H1 (cell line): Measurements from ENCODE around the gene ADAMTSL2. TPM values are rescaled to one million over a fixed set of nuclear protein-coding genes. Genes with fewer than 3 reads are reported as not detected.

Experiments used
- CTCF ChIA-PET: fragments of 300-600 bp; sonication (Branson Sonifier 250); formaldehyde crosslinking; loops from one replicate; lab custom pipeline; 2021; ENCODE audit not compliant: partially characterized antibody; lab: Charles Lee
- POLR2A ChIA-PET: fragments of 300-600 bp; sonication (Branson Sonifier 250); formaldehyde crosslinking; loops from one replicate; lab custom pipeline; 2021; ENCODE audit warnings: inconsistent platforms; ENCODE audit not compliant: partially characterized antibody; lab: Charles Lee
- DNase-seq, 2 experiments: peaks; one replicate each; pipeline versions ENCODE4 v3.0.0 to v3.0.0-alpha.2; 2010 to 2022; ENCODE audit warnings: low spot score in 2 of 2, low read depth in 1 of 2, mixed read lengths in 1 of 2
- FAIRE-seq: peaks from 2 replicates; lab custom pipeline; 2011; peaks lifted over from hg19 to GRCh38; lab: Jason Lieb, UNC
- H2AFZ ChIP-seq: 2 replicates; pipeline ENCODE4 v1.8.1; 2012; ENCODE audit warnings: low read length, inconsistent platforms
- H2AK5ac ChIP-seq: 2 replicates; pipeline ENCODE4 v1.6.1; 2013; ENCODE audit warnings: low read depth, low read length
- H2BK120ac ChIP-seq: replicated peaks from 2 replicates; pipeline ENCODE3; 2013; ENCODE audit warnings: low read depth, low read length, inconsistent platforms
- H2BK12ac ChIP-seq: 2 replicates; pipeline ENCODE4 v1.6.1; 2013; ENCODE audit warnings: low read depth, low read length
- H2BK15ac ChIP-seq: 2 replicates; pipeline ENCODE4 v1.6.1; 2013; ENCODE audit warnings: low read length
- H2BK20ac ChIP-seq: 2 replicates; pipeline ENCODE4 v1.6.1; 2013; ENCODE audit warnings: low read length
- H2BK5ac ChIP-seq: 2 replicates; pipeline ENCODE4 v1.6.1; 2013; ENCODE audit warnings: low read depth, low read length
- H3K14ac ChIP-seq: 2 replicates; pipeline ENCODE4 v1.6.1; 2013; ENCODE audit warnings: inconsistent platforms; ENCODE audit not compliant: insufficient read length
- H3K18ac ChIP-seq: 2 replicates; pipeline ENCODE4 v1.6.1; 2013; ENCODE audit warnings: low read length; ENCODE audit errors: extremely low read depth
- H3K23ac ChIP-seq: 2 replicates; pipeline ENCODE4 v1.6.1; 2013; ENCODE audit warnings: inconsistent platforms; ENCODE audit not compliant: insufficient read length
- H3K23me2 ChIP-seq: 2 replicates; pipeline ENCODE4 v1.6.1; 2013; ENCODE audit warnings: low read depth, low read length
- H3K27ac ChIP-seq: 2 replicates; pipeline ENCODE4 v1.6.1; 2011; ENCODE audit warnings: low read depth, low read length, inconsistent platforms
- H3K27me3 ChIP-seq, 4 experiments: replicated peaks in 1 of 4; 1 replicate in 1 of 4; 2 replicates in 3 of 4; pipeline versions ENCODE4 v1.6.1 to v1.8.1; 2011 to 2013; ENCODE audit warnings: low read length in 3 of 4, mild to moderate bottlenecking in 3 of 4, inconsistent platforms in 2 of 4, mixed read lengths in 2 of 4, moderate library complexity in 1 of 4; ENCODE audit not compliant: control insufficient read depth in 3 of 4, insufficient read depth in 3 of 4; ENCODE audit errors: extremely low read depth in 1 of 4
- H3K36me3 ChIP-seq, 4 experiments: 2 replicates each; pipeline versions ENCODE4 v1.6.1 to v1.8.1; 2011 to 2013; ENCODE audit warnings: mild to moderate bottlenecking in 4 of 4, low read length in 3 of 4, moderate library complexity in 2 of 4, control low read depth in 1 of 4, inconsistent platforms in 1 of 4; ENCODE audit not compliant: insufficient read depth in 4 of 4, control insufficient read depth in 2 of 4
- H3K4ac ChIP-seq: replicated peaks from 2 replicates; pipeline ENCODE3; 2013; ENCODE audit warnings: low read length, low read depth, mixed read lengths, inconsistent platforms; ENCODE audit not compliant: insufficient read length
- H3K4me1 ChIP-seq, 4 experiments: replicated peaks in 1 of 4; 1 replicate in 1 of 4; 2 replicates in 3 of 4; pipeline versions ENCODE4 v1.6.1 to v1.8.1; 2011 to 2013; ENCODE audit warnings: low read length in 3 of 4, inconsistent platforms in 2 of 4, mixed read lengths in 1 of 4; ENCODE audit not compliant: insufficient read depth in 4 of 4, control insufficient read depth in 3 of 4
- H3K4me2 ChIP-seq, 2 experiments: 2 replicates each; pipeline versions ENCODE4 v1.6.1 to v1.8.1; 2011 to 2013; ENCODE audit warnings: low read depth in 2 of 2, low read length in 2 of 2, control low read depth in 1 of 2, inconsistent platforms in 1 of 2, mild to moderate bottlenecking in 1 of 2; ENCODE audit not compliant: insufficient read depth in 1 of 2
- H3K4me3 ChIP-seq, 4 experiments: fragments of 200-600, 300-600 bp in 1 of 4; sonication (generic), shearing (Covaris generic), sonication (Bioruptor Twin) in 1 of 4; 2 replicates each; pipeline versions ENCODE4 v1.5.1 to v1.8.1; 2011 to 2016; ENCODE audit warnings: low read length in 4 of 4, low read depth in 3 of 4, control low read depth in 2 of 4, inconsistent platforms in 2 of 4, mild to moderate bottlenecking in 2 of 4, mixed read lengths in 1 of 4, moderate library complexity in 1 of 4; ENCODE audit not compliant: insufficient read depth in 2 of 4; ENCODE audit errors: extremely low read depth in 1 of 4
- H3K56ac ChIP-seq: replicated peaks from 2 replicates; pipeline ENCODE3; 2013; ENCODE audit warnings: low read depth, mild to moderate bottlenecking, mixed read lengths, low read length, inconsistent platforms; ENCODE audit not compliant: insufficient read length
- H3K79me1 ChIP-seq: 2 replicates; pipeline ENCODE4 v1.6.1; 2013; ENCODE audit warnings: low read depth, low read length, control low read depth
- H3K79me2 ChIP-seq, 2 experiments: 2 replicates each; pipeline versions ENCODE4 v1.6.1 to v1.8.1; 2012 to 2013; ENCODE audit warnings: low read length in 2 of 2, mild to moderate bottlenecking in 2 of 2, inconsistent platforms in 1 of 2; ENCODE audit not compliant: insufficient read depth in 2 of 2, control insufficient read depth in 1 of 2
- H3K9ac ChIP-seq, 4 experiments: replicated peaks in 1 of 4; 1 replicate in 1 of 4; 2 replicates in 3 of 4; pipeline versions ENCODE4 v1.6.1 to v1.8.1; 2011 to 2013; ENCODE audit warnings: low read depth in 3 of 4, low read length in 3 of 4, control low read depth in 2 of 4, mild to moderate bottlenecking in 2 of 4, moderate library complexity in 2 of 4, inconsistent platforms in 1 of 4; ENCODE audit errors: extremely low read depth in 1 of 4
- H3K9me3 ChIP-seq, 2 experiments: 2 replicates each; pipeline versions ENCODE4 v1.6.1 to v1.8.1; 2012 to 2013; ENCODE audit warnings: mild to moderate bottlenecking in 2 of 2, moderate library complexity in 2 of 2, control low read depth in 1 of 2, inconsistent platforms in 1 of 2, low read depth in 1 of 2, low read length in 1 of 2, mixed read lengths in 1 of 2; ENCODE audit not compliant: insufficient read depth in 2 of 2
- H4K20me1 ChIP-seq, 2 experiments: replicated peaks in 1 of 2; 2 replicates each; pipeline versions ENCODE3 to v1.8.1; 2011 to 2013; ENCODE audit warnings: inconsistent platforms in 2 of 2, low read length in 2 of 2, mild to moderate bottlenecking in 1 of 2; ENCODE audit not compliant: insufficient read depth in 2 of 2, control insufficient read depth in 1 of 2
- H4K5ac ChIP-seq: 2 replicates; pipeline ENCODE4 v1.6.1; 2013; ENCODE audit warnings: low read length, low read depth, mixed read lengths, inconsistent platforms; ENCODE audit not compliant: insufficient read length
- H4K8ac ChIP-seq: 2 replicates; pipeline ENCODE4 v1.8.0; 2013; ENCODE audit warnings: mild to moderate bottlenecking, moderate library complexity, low read length, inconsistent platforms; ENCODE audit not compliant: insufficient read depth; ENCODE audit errors: extremely low read depth
- H4K91ac ChIP-seq: replicated peaks from 2 replicates; pipeline ENCODE3; 2013; ENCODE audit warnings: low read length, mixed read lengths, inconsistent platforms; ENCODE audit not compliant: insufficient read length
- ATF3 ChIP-seq: IDR thresholded peaks from 2 replicates; pipeline ENCODE4 v1.6.1; 2011; ENCODE audit warnings: low read depth, mild to moderate bottlenecking, low read length; ENCODE audit not compliant: insufficient read depth
- BCL11A ChIP-seq, 2 experiments: IDR thresholded peaks; one replicate each; pipeline ENCODE4 v1.6.1; 2011; ENCODE audit warnings: low read depth in 2 of 2, low read length in 2 of 2, mild to moderate bottlenecking in 2 of 2
- BRCA1 ChIP-seq: IDR thresholded peaks from 2 replicates; pipeline ENCODE4 v1.6.1; 2012; ENCODE audit warnings: low read depth, low read length, improper control_type of control experiment
- E2F6 ChIP-seq: IDR thresholded peaks from 2 replicates; pipeline ENCODE4 v1.6.1; 2012; ENCODE audit warnings: inconsistent platforms
- EZH2 ChIP-seq: fragments of 200-600 bp; sonication (generic); IDR thresholded peaks from 2 replicates; pipeline ENCODE4 v1.7.1; 2012; ENCODE audit warnings: low read depth, mild to moderate bottlenecking, moderate library complexity, low read length, inconsistent platforms; ENCODE audit not compliant: severe bottlenecking
- GABPA ChIP-seq: IDR thresholded peaks from 2 replicates; pipeline ENCODE4 v1.6.1; 2011; ENCODE audit warnings: mild to moderate bottlenecking, low read length, moderate library complexity, borderline replicate concordance; ENCODE audit not compliant: insufficient read depth
- KDM5A ChIP-seq: fragments of 200-600 bp; IDR thresholded peaks from 2 replicates; pipeline ENCODE4 v1.7.1; 2012; ENCODE audit warnings: mild to moderate bottlenecking, low read length, inconsistent platforms, mixed read lengths
- POLR2AphosphoS5 ChIP-seq: IDR thresholded peaks from 2 replicates; pipeline ENCODE4 v1.6.1; 2011; ENCODE audit warnings: low read depth, low read length
- RAD21 ChIP-seq, 2 experiments: IDR thresholded peaks in 1 of 2; conservative IDR thresholded peaks in 1 of 2; 2 replicates each; pipeline ENCODE4 v1.6.1; 2011; ENCODE audit warnings: low read depth in 2 of 2, low read length in 2 of 2, improper control_type of control experiment in 1 of 2, inconsistent platforms in 1 of 2, mild to moderate bottlenecking in 1 of 2, moderate library complexity in 1 of 2
- SIN3A ChIP-seq, 2 experiments: IDR thresholded peaks in 1 of 2; conservative IDR thresholded peaks in 1 of 2; 2 replicates each; pipeline ENCODE4 v1.6.1; 2011 to 2012; ENCODE audit warnings: low read length in 2 of 2, improper control_type of control experiment in 1 of 2, low read depth in 1 of 2, mild to moderate bottlenecking in 1 of 2
- SRF ChIP-seq: IDR thresholded peaks from 2 replicates; pipeline ENCODE4 v1.6.1; 2011; ENCODE audit warnings: mild to moderate bottlenecking, low read depth, low read length, moderate library complexity
- TAF7 ChIP-seq: optimal IDR thresholded peaks from 2 replicates; pipeline ENCODE3; 2011; ENCODE audit warnings: low read depth, mild to moderate bottlenecking, inconsistent platforms, low read length, moderate library complexity, borderline replicate concordance
- WGBS, 2 experiments: shearing (Covaris generic) in 1 of 2; methylation state at CpG; one replicate each; pipeline versions ENCODE4 v1.1.6 to v1.1.7; 2013 to 2015; ENCODE audit warnings: low lambda C conversion rate in 2 of 2, mixed read lengths in 2 of 2, inconsistent platforms in 1 of 2, low coverage in 1 of 2, missing lambda C conversion rate in 1 of 2; ENCODE audit not compliant: insufficient replicate concordance in 2 of 2, insufficient coverage in 1 of 2, insufficient read length in 1 of 2; ENCODE audit errors: extremely low coverage in 1 of 2, missing lambda C conversion rate in 1 of 2; 5-methylcytosine and 5-hydroxymethylcytosine counted together
- polyA plus RNA-seq, 7 experiments: library from polyadenylated mRNA; depleted of rRNA in 3 of 7; stranded (reverse) in 5 of 7; unstranded in 2 of 7; fragments of >200 nt in 5 of 7; fragments of 200-250 nt in 2 of 7; gene quantifications; 1 replicate in 5 of 7; 2 replicates in 1 of 7; 4 replicates in 1 of 7; pipeline versions ENCODE4 v1.2.1 to v1.2.3, GENCODE V29; 2011 to 2013; ENCODE audit warnings: missing spikeins in 2 of 7, mixed read lengths in 2 of 7
- total RNA-seq: library from RNA; stranded (reverse); fragmentation: NEBNext Ultra II Directional; extraction: Animal tissue kit (Norgen Biotek cat#: 25700); gene quantifications from 2 replicates; pipeline ENCODE4 v1.2.1, GENCODE V29; 2021

The ADAMTSL2 gene
- total and polyA plus RNA-seq, 2 of the 8 experiments (the other 6 are each of a cell fraction or from before 2014, with no cell fraction given) = 0.74 to 0.76 TPM

- no peak overlapping the region for H3K4me3 ChIP-seq
- TF ChIP-seq RAD21 (IDR thresholded peaks at IDR 0.05 in 1 of 2, conservative IDR thresholded peaks at IDR 0.05 in 1 of 2; ENCODE audit: low read depth in 2 of 2, low read length in 2 of 2) = no peak
- no peak for TF ChIP-seq ATF3
- no peak for TF ChIP-seq POLR2AphosphoS5
- no peak for TF ChIP-seq SRF
- no peak for TF ChIP-seq KDM5A
- no peak for TF ChIP-seq BCL11A (IDR thresholded peaks at IDR 0.05; ENCODE audit: low read depth in 2 of 2, low read length in 2 of 2)
- TF ChIP-seq E2F6 = no peak
- TF ChIP-seq EZH2 = no peak
- no peak for TF ChIP-seq SIN3A (conservative IDR thresholded peaks at IDR 0.05 in 1 of 2, IDR thresholded peaks at IDR 0.05 in 1 of 2; ENCODE audit: low read depth in 1 of 2, low read length in 2 of 2)
- TF ChIP-seq TAF7 = no peak
- no peak for TF ChIP-seq BRCA1
- no peak for TF ChIP-seq GABPA
These were observed 3.2 kb upstream of the ADAMTSL2 start for GRCh38 chr9:133531293-133531692.

More at GRCh38 chr9:133531293-133531692, 3.2 kb upstream of the ADAMTSL2 start:
- H4K5ac ChIP-seq = no peak overlapping the region
- H2AFZ ChIP-seq = no peak overlapping the region
- H3K9me3 ChIP-seq = no peaks in the 10 kb centered on the region
- no peak overlapping the region for H3K4ac ChIP-seq
- H3K56ac ChIP-seq = no peak overlapping the region
- no peaks in the 10 kb centered on the region for H3K79me2 ChIP-seq
- H4K8ac ChIP-seq = no peak overlapping the region
- H3K4me1 ChIP-seq = peaks cover 3 to 56% (median 39%) of the 10 kb centered on the region in 4 experiments
- H3K27ac ChIP-seq = no peak overlapping the region
- no peak overlapping the region for H4K91ac ChIP-seq
- H3K18ac ChIP-seq = no peak overlapping the region
- H2BK20ac ChIP-seq = no peak overlapping the region
- no peak overlapping the region for H3K14ac ChIP-seq
- no peak overlapping the region for H3K23ac ChIP-seq
- peaks cover 0 to 29% (median 21%) of the 10 kb centered on the region in 4 experiments; a peak in 6 of 7 replicates for H3K27me3 ChIP-seq
- no peak overlapping the region for H2BK15ac ChIP-seq
- H3K79me1 ChIP-seq = no peaks in the 10 kb centered on the region
- no peak overlapping the region for H2AK5ac ChIP-seq
- H3K4me2 ChIP-seq = no peak overlapping the region
- no peak overlapping the region for H3K9ac ChIP-seq
- H2BK120ac ChIP-seq = no peak overlapping the region
- no peak overlapping the region for H2BK12ac ChIP-seq
- no peaks in the 10 kb centered on the region for H3K36me3 ChIP-seq
- DNase-seq (no peak), FAIRE-seq (no peak)
- peaks cover 2% of the 10 kb centered on the region; the same call in 1 of the 2 replicates for H3K23me2 ChIP-seq
- no peak overlapping the region for H2BK5ac ChIP-seq
- 88% methylated on average over 9 of the region's 9 CpGs; no CpG with 5 or more reads in 1 of the 2 experiments for WGBS, 2 experiments
- ChIA-PET POLR2A (interaction anchor here (0.7 kb wide), 1 partner anchor 399 kb away, joined by 3 read pairs; no protein-coding TSS in a partner anchor), CTCF (interaction anchor here (1.0 to 4.6 kb wide), 12 partner anchors 9 to 207 kb away, joined by 3 to 19 read pairs (median 6); partner anchors contain the start of gene SARDH)
- H4K20me1 ChIP-seq = no peaks in the 10 kb centered on the region
